Prostate gland (tissue), 2 donors: ENCODE data around the gene NR5A2. TPM values are rescaled to one million over a fixed set of nuclear protein-coding genes. Genes with fewer than 3 reads are reported as not detected.

ENCODE experiments used
- DNase-seq: peaks from one replicate; pipeline ENCODE4 v3.0.0-alpha.2; 2019; ENCODE audit warnings: low spot score
- H3K27ac ChIP-seq, 2 donors: fragments of 200-600 bp; sonication (generic); 2 replicates each; pipeline ENCODE4 v1.5.1; 2017 to 2019
- H3K27me3 ChIP-seq: fragments of 200-600 bp; sonication (generic); replicated peaks from 2 replicates; pipeline ENCODE4 v1.5.1; 2019; ENCODE audit not compliant: insufficient read depth
- H3K36me3 ChIP-seq, 2 donors: fragments of 200-600 bp; sonication (generic); 1 replicate in 1 of 2; 2 replicates in 1 of 2; pipeline versions ENCODE4 v1.5.1 to v1.8.1; 2017 to 2019
- H3K4me1 ChIP-seq: fragments of 200-600 bp; sonication (generic); replicated peaks from 2 replicates; pipeline ENCODE4 v1.5.1; 2019
- H3K4me3 ChIP-seq, 2 donors: fragments of 200-600 bp; sonication (generic); 2 replicates each; pipeline ENCODE4 v1.5.1; 2017 to 2019
- H3K9me3 ChIP-seq: fragments of 200-600 bp; sonication (generic); 2 replicates; pipeline ENCODE4 v1.5.1; 2017
- CTCF ChIP-seq, 4 experiments: fragments of 200-600 bp in 2 of 4; fragments of 450-650 bp in 2 of 4; sonication (generic) in 2 of 4; IDR thresholded peaks; 1 replicate in 3 of 4; 2 replicates in 1 of 4; pipeline ENCODE4 v1.5.1; 2016 to 2019; ENCODE audit warnings: antibody characterized with exemption in 4 of 4, mild to moderate bottlenecking in 2 of 4, moderate library complexity in 2 of 4
- POLR2A ChIP-seq: fragments of 450-650 bp; IDR thresholded peaks from one replicate; pipeline ENCODE4 v1.6.1; 2016; ENCODE audit warnings: antibody characterized with exemption, mild to moderate bottlenecking
- POLR2AphosphoS5 ChIP-seq: sonication (generic); formaldehyde crosslinking; IDR thresholded peaks from one replicate; pipeline ENCODE4 v1.6.1; 2017; ENCODE audit warnings: antibody characterized with exemption
- whole genome bisulfite sequencing: methylation state at CpG from one replicate; pipeline ENCODE4 v1.1.5; 2018; 5-methylcytosine and 5-hydroxymethylcytosine counted together
- intact Hi-C: fragments of 100-400 bp; cut with DNase I; formaldehyde crosslinking; loops from one replicate; pipeline ENCODE4 v1.14.2; 2022
- total RNA-seq, 2 donors: library from RNA; depleted of rRNA; stranded (reverse); fragments of >200 nt; gene quantifications; one replicate each; pipeline ENCODE4 v1.1.0, GENCODE V29; 2016

The NR5A2 gene
- total RNA-seq, 2 donors from 2014 or later: 0.87 to 2.7 TPM

DNA sequence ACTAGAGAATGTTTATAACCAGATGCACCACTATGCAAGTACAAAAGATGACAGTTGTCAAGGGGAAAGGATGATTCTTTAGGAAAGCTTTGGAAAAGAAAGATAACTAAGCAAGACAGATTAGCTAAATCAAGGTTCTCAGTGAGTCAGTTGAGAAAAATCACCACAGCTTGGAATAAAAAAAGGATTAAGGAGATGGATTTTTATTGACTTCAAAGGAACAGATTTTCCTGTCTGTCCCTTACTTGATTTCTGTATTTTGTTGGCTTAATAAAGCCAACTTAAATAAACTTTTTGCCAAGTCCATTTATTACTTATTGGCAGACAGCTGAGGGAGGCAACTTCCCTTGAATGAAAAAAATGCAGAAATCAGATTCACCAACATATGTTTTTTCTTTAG, 93.9 kb downstream of the NR5A2 start:
- DNase-seq: no peak
- no peaks in the 10 kb centered on the region for H3K27me3 ChIP-seq
- no peaks in the 10 kb centered on the region for H3K9me3 ChIP-seq
- no peak overlapping the region for H3K4me3 ChIP-seq
- no peak overlapping the region for H3K27ac ChIP-seq
- H3K36me3 ChIP-seq: no peaks in the 10 kb centered on the region
- no peaks in the 10 kb centered on the region for H3K4me1 ChIP-seq
- TF ChIP-seq CTCF (IDR thresholded peaks at IDR 0.05) (no peak), POLR2A (no peak), POLR2AphosphoS5 (no peak)
- intact Hi-C loops: no loop called here

- H3K27me3 ChIP-seq: no peaks in the 10 kb centered on the region
- no peak overlapping the region for H3K4me3 ChIP-seq
- intact Hi-C loops: no loop called here
- DNase-seq: no peak
- H3K27ac ChIP-seq: no peak overlapping the region
- WGBS: 85% methylated on average over 1 of the region's 1 CpG
- H3K36me3 ChIP-seq: no peaks in the 10 kb centered on the region
- no peak for TF ChIP-seq POLR2A
- no peaks in the 10 kb centered on the region for H3K9me3 ChIP-seq
- H3K4me1 ChIP-seq: no peaks in the 10 kb centered on the region
Observed at GRCh38 chr1:200124309-200124708, 96.8 kb downstream of the NR5A2 start.

DNA sequence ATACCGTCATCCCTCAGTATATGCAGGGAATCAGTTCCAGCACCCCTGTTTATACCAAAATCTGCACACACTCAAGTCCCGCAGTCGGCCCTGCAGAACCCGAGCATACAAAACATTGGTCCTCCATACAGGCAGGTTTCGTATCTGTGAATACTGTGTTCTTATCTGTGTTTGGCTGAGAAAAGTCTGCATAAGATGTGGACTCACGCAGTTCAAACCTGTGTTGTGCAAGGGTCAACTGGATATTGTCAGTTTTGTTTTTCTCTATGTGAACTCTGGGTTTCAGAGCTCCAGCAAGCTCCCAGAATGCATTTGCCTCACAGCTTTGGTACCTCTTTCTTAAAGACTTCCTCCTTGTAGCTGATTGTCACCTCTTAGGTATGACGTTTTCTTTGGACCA, 100.6 kb downstream of the NR5A2 start:
- 88% methylated on average over 7 of the region's 7 CpGs for WGBS
- Histone ChIP-seq H3K4me3 (no peak overlapping the region), H3K9me3 (no peaks in the 10 kb centered on the region), H3K27ac (no peak overlapping the region), H3K36me3 (no peaks in the 10 kb centered on the region), H3K27me3 (no peaks in the 10 kb centered on the region), H3K4me1 (no peaks in the 10 kb centered on the region)
- no peak for TF ChIP-seq POLR2A
- no peak for TF ChIP-seq CTCF (IDR thresholded peaks at IDR 0.05)
- no peak for TF ChIP-seq POLR2AphosphoS5
- DNase-seq: no peak
- intact Hi-C loops: no loop called here

DNA sequence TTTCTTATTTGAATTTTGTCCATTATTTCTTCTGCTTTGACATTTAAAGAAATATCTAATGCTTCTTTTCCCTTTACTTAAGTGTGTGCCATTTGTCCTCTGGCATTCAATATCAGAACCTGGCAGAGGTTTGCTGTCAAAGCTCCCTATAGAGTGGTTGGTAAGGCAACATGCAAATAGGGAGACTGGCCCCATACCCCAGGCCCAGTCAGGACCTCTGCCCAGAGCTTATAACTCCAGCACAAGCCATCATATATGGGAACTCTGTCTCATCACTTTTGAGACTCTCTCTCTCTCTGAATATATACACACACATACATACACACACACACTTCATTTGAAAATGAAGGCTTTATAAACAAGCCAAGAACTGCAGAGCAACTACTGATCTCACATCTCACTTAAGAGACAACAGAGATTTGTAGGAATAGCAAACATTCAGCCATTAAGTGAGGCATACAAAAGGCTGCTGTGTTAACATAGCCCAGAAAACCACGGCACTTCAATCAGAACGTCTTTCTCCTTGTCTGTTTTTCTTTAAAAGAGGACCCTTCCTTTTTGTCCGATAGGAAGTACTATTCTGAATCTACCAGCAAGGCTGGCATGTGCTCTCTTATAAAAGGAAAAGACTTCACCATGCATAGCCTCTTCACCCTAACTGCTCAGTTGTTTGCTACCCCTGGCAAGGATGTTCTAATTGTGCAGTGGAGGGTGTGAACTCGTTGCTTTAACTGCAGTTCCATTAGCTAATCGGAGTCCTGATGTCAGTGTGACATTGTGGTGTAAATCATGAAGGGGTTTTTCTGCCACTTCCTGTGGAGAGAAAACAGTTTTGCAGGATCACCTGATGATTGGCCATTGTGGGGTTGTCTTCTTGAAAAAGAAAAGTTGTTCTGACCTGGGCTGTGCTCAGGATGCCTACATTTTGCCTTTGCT, 101.7 kb downstream of the NR5A2 start:
- WGBS: 31% methylated on average over 5 of the region's 5 CpGs

DNA sequence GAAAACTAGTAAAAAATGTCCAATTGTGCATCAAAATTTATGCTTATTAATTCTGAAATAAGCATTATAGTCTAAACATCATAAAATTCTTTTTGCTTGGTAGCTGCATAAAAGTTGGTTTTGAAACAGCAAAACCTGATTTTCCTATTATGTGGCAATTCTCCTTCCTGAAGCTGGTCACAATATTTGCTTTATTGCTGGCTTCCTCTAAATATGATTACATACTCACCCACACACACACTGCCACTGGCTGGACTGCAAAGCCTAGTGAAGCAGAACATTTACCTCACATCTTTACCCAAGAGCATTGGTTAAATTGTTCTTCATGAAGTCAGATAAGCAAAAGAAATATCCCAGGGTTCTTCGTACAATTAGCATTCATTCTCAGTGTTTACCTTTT, 103.0 kb downstream of the NR5A2 start:
- Histone ChIP-seq H3K27ac (no peak overlapping the region), H3K27me3 (no peaks in the 10 kb centered on the region), H3K4me1 (no peaks in the 10 kb centered on the region), H3K36me3 (no peaks in the 10 kb centered on the region), H3K9me3 (no peaks in the 10 kb centered on the region), H3K4me3 (no peak overlapping the region)
- intact Hi-C loops: no loop called here
- WGBS: 50% methylated on average over 1 of the region's 1 CpG
- no peak for DNase-seq
- TF ChIP-seq POLR2AphosphoS5 (no peak), POLR2A (no peak), CTCF (IDR thresholded peaks at IDR 0.05) (no peak)

More for the DNA sequence above, 101.7 kb downstream of the NR5A2 start:
- intact Hi-C loops: no loop called here
- Histone ChIP-seq H3K27ac (no peak overlapping the region), H3K4me1 (no peaks in the 10 kb centered on the region), H3K27me3 (no peaks in the 10 kb centered on the region), H3K4me3 (no peak overlapping the region), H3K36me3 (no peaks in the 10 kb centered on the region), H3K9me3 (no peaks in the 10 kb centered on the region)
- DNase-seq: no peak
- TF ChIP-seq POLR2A: no peak
- TF ChIP-seq POLR2AphosphoS5: no peak
- TF ChIP-seq CTCF (IDR thresholded peaks at IDR 0.05): no peak
